PC-3 (cell line): Measurements from ENCODE around the gene TANGO6. TPM values are rescaled to one million over a fixed set of nuclear protein-coding genes. Genes with fewer than 3 reads are reported as not detected.
"Not testable (repeated sequence)": the region's sequence is repeated elsewhere in the genome, so short reads cannot be mapped to it uniquely, and the experiment has no call there.

Experiments used
- ATAC-seq: fragments of 200-7000 bp; cut with Tn5 transposase; 2 replicates; pipeline ENCODE4 v1.9.1; 2020; ENCODE audit warnings: mild to moderate bottlenecking, moderate library complexity
- BruUV-seq: library from RNA; stranded (reverse); fragments of 400-500 nt; replicated peaks from 2 replicates; lab custom pipeline; 2021; lab: Mats Ljungman, UMichigan
- CTCF ChIA-PET: fragments of 300-600 bp; sonication (Branson Sonifier 250); formaldehyde crosslinking; loops from one replicate; lab custom pipeline; 2022; ENCODE audit warnings: antibody characterized with exemption; lab: Charles Lee
- POLR2A ChIA-PET: fragments of 300-600 bp; sonication (Branson Sonifier 250); formaldehyde crosslinking; loops from one replicate; lab custom pipeline; 2022; ENCODE audit warnings: antibody characterized with exemption; ENCODE audit not compliant: unreplicated experiment; lab: Charles Lee
- DNase-seq: peaks from one replicate; pipeline ENCODE4 v3.0.0-alpha.2; 2015
- H2AFZ ChIP-seq: fragments of 300-600 bp; sonication (generic); 2 replicates; pipeline ENCODE4 v1.6.0; 2016; ENCODE audit warnings: antibody characterized with exemption, low read length
- H3F3A ChIP-seq: fragments of 300-600 bp; sonication (generic); one replicate; pipeline ENCODE4 v1.6.0; 2017; ENCODE audit warnings: antibody characterized with exemption, low read length, control low read depth, mild to moderate bottlenecking; ENCODE audit not compliant: unreplicated experiment
- H3K27ac ChIP-seq: fragments of 300-600 bp; sonication (generic); 2 replicates; pipeline ENCODE4 v1.5.1; 2016; ENCODE audit warnings: mild to moderate bottlenecking, low read length
- H3K27me3 ChIP-seq: fragments of 300-600 bp; sonication (generic); 2 replicates; pipeline ENCODE4 v1.6.1; 2016; ENCODE audit warnings: low read length, mixed read lengths
- H3K36me3 ChIP-seq: fragments of 300-600 bp; sonication (generic); 2 replicates; pipeline ENCODE4 v1.6.1; 2016; ENCODE audit warnings: low read depth, mixed run types, low read length, mixed read lengths
- H3K4me1 ChIP-seq: fragments of 300-600 bp; sonication (generic); 2 replicates; pipeline ENCODE4 v1.5.1; 2016; ENCODE audit warnings: low read length; ENCODE audit not compliant: insufficient read depth
- H3K4me2 ChIP-seq: fragments of 300-600 bp; sonication (generic); 2 replicates; pipeline ENCODE4 v1.6.0; 2016; ENCODE audit warnings: low read length
- H3K4me3 ChIP-seq: fragments of 300-600 bp; sonication (generic); 2 replicates; pipeline ENCODE4 v1.5.1; 2016; ENCODE audit warnings: mild to moderate bottlenecking, low read length, mixed read lengths
- H3K79me2 ChIP-seq: fragments of 300-600 bp; sonication (generic); 2 replicates; pipeline ENCODE4 v1.6.1; 2017; ENCODE audit warnings: low read length, mixed read lengths
- H3K9ac ChIP-seq: fragments of 300-600 bp; sonication (generic); 2 replicates; pipeline ENCODE4 v1.6.0; 2016; ENCODE audit warnings: mild to moderate bottlenecking, low read length
- H3K9me2 ChIP-seq: fragments of 300-600 bp; sonication (generic); replicated peaks from 2 replicates; pipeline ENCODE4 v1.6.1; 2016; ENCODE audit warnings: mixed run types, low read length, mixed read lengths
- H3K9me3 ChIP-seq: fragments of 300-600 bp; sonication (generic); 2 replicates; pipeline ENCODE4 v1.6.1; 2016; ENCODE audit warnings: low read length, mixed read lengths
- H4K20me1 ChIP-seq: fragments of 300-600 bp; sonication (generic); 2 replicates; pipeline ENCODE4 v1.6.1; 2016; ENCODE audit warnings: low read length, mixed read lengths
- CTCF ChIP-seq: fragments of 300-600 bp; sonication (generic); conservative IDR thresholded peaks from 2 replicates; pipeline ENCODE4 v1.5.1; 2017; ENCODE audit warnings: antibody characterized with exemption, low read depth, mild to moderate bottlenecking, low read length
- EZH2 ChIP-seq: fragments of 300-600 bp; sonication (generic); IDR thresholded peaks from one replicate; pipeline ENCODE4 v1.6.1; 2017; ENCODE audit warnings: antibody characterized with exemption, mild to moderate bottlenecking, low read length; ENCODE audit not compliant: unreplicated experiment
- EZH2phosphoT487 ChIP-seq: fragments of 300-600 bp; sonication (generic); IDR thresholded peaks from 2 replicates; pipeline ENCODE4 v1.6.1; 2018; ENCODE audit warnings: mild to moderate bottlenecking, antibody characterized with exemption, low read length, borderline replicate concordance
- intact Hi-C: fragments of 100-400 bp; cut with micrococcal nuclease; formaldehyde crosslinking; loops from 2 replicates; pipeline ENCODE4 v1.9.0; 2023
- total RNA-seq: library from RNA; depleted of rRNA; stranded (reverse); fragments of >200 nt; gene quantifications from 2 replicates; pipeline ENCODE4 v1.2.3, GENCODE V29; 2014

The TANGO6 gene
- total RNA-seq, 1 experiment from 2014 or later, result 9.4 TPM

- H4K20me1 ChIP-seq, result no peaks in the 10 kb centered on the region
- CTCF ChIA-PET, result no interaction called here
These were observed 8.8 kb upstream of the TANGO6 start for GRCh38 chr16:68834550-68834949.

GRCh38 chr16:68835970-68836369, 7.4 kb upstream of the TANGO6 start:
- BruUV-seq, result no TSS peak
- no peaks in the 10 kb centered on the region for H3K9me3 ChIP-seq
- TF ChIP-seq EZH2 (no peak), EZH2phosphoT487 (no peak), CTCF (no peak)
- H3F3A ChIP-seq, result no peaks in the 10 kb centered on the region
- no peaks in the 10 kb centered on the region for H3K27me3 ChIP-seq
- H3K9ac ChIP-seq, result no peak overlapping the region
- ATAC-seq, result no peak
- H4K20me1 ChIP-seq, result no peaks in the 10 kb centered on the region
- H3K4me3 ChIP-seq, result no peak overlapping the region
- no peaks in the 10 kb centered on the region for H3K4me1 ChIP-seq
- no peak overlapping the region for H3K4me2 ChIP-seq
- no peak overlapping the region for H3K27ac ChIP-seq
- no peak overlapping the region for H2AFZ ChIP-seq
- DNase-seq, result no peak
- POLR2A ChIA-PET, result no interaction called here
- H3K36me3 ChIP-seq, result peaks cover 11% of the 10 kb centered on the region
- H3K9me2 ChIP-seq, result no peaks in the 10 kb centered on the region
- no peaks in the 10 kb centered on the region for H3K79me2 ChIP-seq
- CTCF ChIA-PET, result no interaction called here
- intact Hi-C loops, result no loop called here

More at GRCh38 chr16:68834550-68834949, 8.8 kb upstream of the TANGO6 start:
- POLR2A ChIA-PET, result no interaction called here
- H3K36me3 ChIP-seq, result peaks cover 17% of the 10 kb centered on the region
- H3K79me2 ChIP-seq, result no peaks in the 10 kb centered on the region
- H3K9ac ChIP-seq, result no peak overlapping the region
- H2AFZ ChIP-seq, result no peak overlapping the region
- no peaks in the 10 kb centered on the region for H3K9me3 ChIP-seq
- H3K27ac ChIP-seq, result no peak overlapping the region
- no peaks in the 10 kb centered on the region for H3F3A ChIP-seq
- no peaks in the 10 kb centered on the region for H3K9me2 ChIP-seq
- ATAC-seq, result no peak
- TF ChIP-seq EZH2 (no peak), CTCF (no peak), EZH2phosphoT487 (no peak)
- no peak overlapping the region for H3K4me3 ChIP-seq
- H3K27me3 ChIP-seq, result no peaks in the 10 kb centered on the region
- no TSS peak for BruUV-seq
- no peaks in the 10 kb centered on the region for H3K4me1 ChIP-seq
- no peak overlapping the region for H3K4me2 ChIP-seq
- intact Hi-C loops, result no loop called here
- no peak for DNase-seq

GRCh38 chr16:68839831-68840230, 3.5 kb upstream of the TANGO6 start:
- CTCF ChIA-PET, result no interaction called here
- H3K27ac ChIP-seq, result no peak overlapping the region

GRCh38 chr16:68842964-68843481, 308 bp upstream of the TANGO6 start:
- not testable (repeated sequence) for DNase-seq
- peak overlapping the region; percentile 89 for H3K4me3 ChIP-seq

More at GRCh38 chr16:68839831-68840230, 3.5 kb upstream of the TANGO6 start:
- H3K4me2 ChIP-seq, result no peak overlapping the region
- H3K79me2 ChIP-seq, result peaks cover 10% of the 10 kb centered on the region
- BruUV-seq, result no TSS peak
- peaks cover 5% of the 10 kb centered on the region for H3K36me3 ChIP-seq
- H3K9me3 ChIP-seq, result no peaks in the 10 kb centered on the region
- ATAC-seq (no peak), DNase-seq (no peak)
- H3K9me2 ChIP-seq, result no peaks in the 10 kb centered on the region
- H3K4me3 ChIP-seq, result no peak overlapping the region
- no peak overlapping the region for H2AFZ ChIP-seq
- POLR2A ChIA-PET, result no interaction called here
- no peak overlapping the region for H3K9ac ChIP-seq
- no peaks in the 10 kb centered on the region for H3K27me3 ChIP-seq
- peaks cover 6% of the 10 kb centered on the region for H3K4me1 ChIP-seq
- H3F3A ChIP-seq, result no peaks in the 10 kb centered on the region
- intact Hi-C loops, result loop anchor here (5.0 kb wide), 1 partner anchor 138 kb away; no protein-coding TSS in a partner anchor
- TF ChIP-seq CTCF (no peak), EZH2phosphoT487 (no peak), EZH2 (no peak)
- no peaks in the 10 kb centered on the region for H4K20me1 ChIP-seq

More at GRCh38 chr16:68842964-68843481, 308 bp upstream of the TANGO6 start:
- H3K79me2 ChIP-seq, result peaks cover 10% of the 10 kb centered on the region
- ATAC-seq, result peak; percentile 6; the same call in 1 of the 2 replicates
- CTCF ChIA-PET, H3F3A ChIP-seq, H4K20me1 ChIP-seq, H3K9me3 ChIP-seq, H3K9me2 ChIP-seq, H3K4me1 ChIP-seq, H3K27me3 ChIP-seq, H3K36me3 ChIP-seq: not testable (repeated sequence)
- H3K4me2 ChIP-seq, result peak overlapping the region; percentile 96
- TSS peak; percentile 91 for BruUV-seq
- peak overlapping the region; percentile 86 for H3K9ac ChIP-seq
- H3K27ac ChIP-seq, result 0 out of 2 replicates have a peak overlapping the region, but pooled peaks have one; percentile 14
- peak overlapping the region; percentile 92 for H2AFZ ChIP-seq
- intact Hi-C loops, result loop anchor here (5.0 kb wide), 1 partner anchor 141 kb away; no protein-coding TSS in a partner anchor
- POLR2A ChIA-PET, result interaction anchor here (0.6 kb wide), 1 partner anchor 106 kb away, joined by 3 read pairs; the partner anchor contains the start of gene CDH1
